Activated CD4-positive, alpha-beta T cell treated with anti-CD3 and anti-CD28 coated beads for 36 hours (primary cell): Measurements from ENCODE around the gene DUOXA1. TPM values are rescaled to one million over a fixed set of nuclear protein-coding genes. Genes with fewer than 3 reads are reported as not detected.
A peak's percentile ranks its signal among the peaks of the same experiment; 100 is the strongest.
"Not testable (repeated sequence)": the region's sequence is repeated elsewhere in the genome, so short reads cannot be mapped to it uniquely, and the experiment has no call there.

Experiments used
- ATAC-seq: fragments of 200-7000 bp; cut with Tn5 transposase; one replicate; pipeline ENCODE4 v1.10.0; 2021; ENCODE audit warnings: mild to moderate bottlenecking, moderate library complexity
- CTCF ChIA-PET: fragments of 350-600 bp; sonication (Branson Sonifier 250); formaldehyde crosslinking; loops from one replicate; lab custom pipeline; 2021; ENCODE audit warnings: antibody characterized with exemption; lab: Charles Lee
- POLR2A ChIA-PET: fragments of 350-600 bp; sonication (Branson Sonifier 250); formaldehyde crosslinking; loops from one replicate; lab custom pipeline; 2021; ENCODE audit warnings: antibody characterized with exemption, inconsistent platforms; lab: Charles Lee
- DNase-seq: peaks from one replicate; pipeline ENCODE4 v3.0.0-alpha.2; 2020
- H3K27ac Mint-ChIP-seq: one replicate; pipeline ENCODE4 v1.8.0; 2021; ENCODE audit warnings: mixed read lengths
- H3K27me3 Mint-ChIP-seq: one replicate; pipeline ENCODE4 v1.8.0; 2021; ENCODE audit warnings: mixed read lengths
- H3K36me3 Mint-ChIP-seq: one replicate; pipeline ENCODE4 v1.8.0; 2021; ENCODE audit warnings: low read depth, mixed read lengths
- H3K4me1 Mint-ChIP-seq: one replicate; pipeline ENCODE4 v1.8.0; 2021; ENCODE audit warnings: mixed read lengths
- H3K4me3 Mint-ChIP-seq: one replicate; pipeline ENCODE4 v1.8.0; 2021; ENCODE audit warnings: mild to moderate bottlenecking, moderate library complexity, mixed read lengths
- H3K9me3 Mint-ChIP-seq: one replicate; pipeline ENCODE4 v1.8.0; 2021; ENCODE audit warnings: low read depth, mixed read lengths
- intact Hi-C, 2 experiments: fragments of 100-400 bp; cut with DNase I in 1 of 2; cut with micrococcal nuclease in 1 of 2; formaldehyde crosslinking; loops; one replicate each; pipeline versions ENCODE4 v1.14.2 to v1.15.1; 2022 to 2024; cut with DNase I, micrococcal nuclease
- total RNA-seq, 2 experiments: library from RNA; stranded (reverse); gene quantifications; one replicate each; pipeline ENCODE4 v1.2.3, GENCODE V29; 2021

The DUOXA1 gene
- total RNA-seq, 2 experiments from 2014 or later = 0.19 TPM; not detected in 1

- Mint-ChIP-seq H3K4me3 (no peak overlapping the region), H3K9me3 (no peaks in the 10 kb centered on the region), H3K36me3 (no peaks in the 10 kb centered on the region), H3K4me1 (peaks cover 5% of the 10 kb centered on the region), H3K27ac (no peak overlapping the region), H3K27me3 (peaks cover 8% of the 10 kb centered on the region)
- DNase-seq (no peak), ATAC-seq (no peak)
- CTCF ChIA-PET = interaction anchor here (2.3 kb wide), 1 partner anchor 23 kb away, joined by 12 read pairs; no protein-coding TSS in a partner anchor
- intact Hi-C loops = no loop called here
- POLR2A ChIA-PET = no interaction called here
Measured at GRCh38 chr15:45140557-45141250, 11.0 kb upstream of the DUOXA1 start.

- CTCF ChIA-PET = interaction anchor here (0.7 to 2.3 kb wide), 3 partner anchors 10 to 22 kb away, joined by 3 to 12 read pairs (median 4); partner anchors contain the start of genes DUOX1 and DUOXA1
- intact Hi-C loops = no loop called here
- Mint-ChIP-seq H3K27me3 (peaks cover 10% of the 10 kb centered on the region), H3K27ac (no peak overlapping the region), H3K9me3 (no peaks in the 10 kb centered on the region), H3K4me3 (no peak overlapping the region), H3K36me3 (no peaks in the 10 kb centered on the region), H3K4me1 (peaks cover 7% of the 10 kb centered on the region)
- no peak for ATAC-seq
- POLR2A ChIA-PET = no interaction called here
- no peak for DNase-seq
Measured at GRCh38 chr15:45139770-45140169, 10.1 kb upstream of the DUOXA1 start.

- POLR2A ChIA-PET = no interaction called here
- no peaks in the 10 kb centered on the region for H3K36me3 Mint-ChIP-seq
- H3K27ac Mint-ChIP-seq = no peak overlapping the region
- no peaks in the 10 kb centered on the region for H3K9me3 Mint-ChIP-seq
- CTCF ChIA-PET = interaction anchor here (0.7 to 2.3 kb wide), 3 partner anchors 17 to 204 kb away, joined by 3 to 12 read pairs (median 6); no protein-coding TSS in a partner anchor
- peaks cover 17% of the 10 kb centered on the region for H3K27me3 Mint-ChIP-seq
- H3K4me3 Mint-ChIP-seq = no peak overlapping the region
- ATAC-seq = no peak
- peaks cover 9% of the 10 kb centered on the region for H3K4me1 Mint-ChIP-seq
- intact Hi-C loops = no loop called here
- DNase-seq = no peak
Measured at GRCh38 chr15:45138814-45139765, 9.4 kb upstream of the DUOXA1 start.

- H3K9me3 Mint-ChIP-seq = no peaks in the 10 kb centered on the region
- H3K36me3 Mint-ChIP-seq = no peaks in the 10 kb centered on the region
- H3K4me1 Mint-ChIP-seq = peaks cover 9% of the 10 kb centered on the region
- CTCF ChIA-PET = interaction anchor here (0.9 to 1.6 kb wide), 3 partner anchors 20 to 205 kb away, joined by 3 to 7 read pairs (median 3); no protein-coding TSS in a partner anchor
- ATAC-seq (no peak), DNase-seq (no peak)
- peaks cover 28% of the 10 kb centered on the region for H3K27me3 Mint-ChIP-seq
- no peak overlapping the region for H3K4me3 Mint-ChIP-seq
- no peak overlapping the region for H3K27ac Mint-ChIP-seq
- intact Hi-C loops = loop anchor here in 1 of 2 experiments (2.0 kb wide), 1 partner anchor 19 kb away; no protein-coding TSS in a partner anchor
- POLR2A ChIA-PET = interaction anchor here (0.6 kb wide), 1 partner anchor 47 kb away, joined by 3 read pairs; no protein-coding TSS in a partner anchor
Measured at GRCh38 chr15:45137703-45138102, 8.0 kb upstream of the DUOXA1 start.

- ATAC-seq (no peak), DNase-seq (peak; percentile 43)
- Mint-ChIP-seq H3K36me3 (no peaks in the 10 kb centered on the region), H3K9me3 (no peaks in the 10 kb centered on the region), H3K27ac (no peak overlapping the region), H3K27me3 (peaks cover 29% of the 10 kb centered on the region), H3K4me3 (peak overlapping the region; percentile 5), H3K4me1 (peaks cover 9% of the 10 kb centered on the region)
- CTCF ChIA-PET = interaction anchor here (0.6 kb wide), 1 partner anchor 72 kb away, joined by 3 read pairs; no protein-coding TSS in a partner anchor
- POLR2A ChIA-PET = no interaction called here
- intact Hi-C loops = loop anchor here in 1 of 2 experiments (2.0 kb wide), 1 partner anchor 18 kb away; no protein-coding TSS in a partner anchor
Measured at GRCh38 chr15:45136378-45136764, 6.7 kb upstream of the DUOXA1 start.

- H3K27ac Mint-ChIP-seq, H3K36me3 Mint-ChIP-seq, H3K9me3 Mint-ChIP-seq, ATAC-seq, DNase-seq, POLR2A ChIA-PET, H3K4me1 Mint-ChIP-seq: not testable (repeated sequence)
- Mint-ChIP-seq H3K27me3 (peaks cover 29% of the 10 kb centered on the region), H3K4me3 (peak overlapping the region; percentile 5)
- intact Hi-C loops = loop anchor here in 1 of 2 experiments (2.0 kb wide), 1 partner anchor 17 kb away; no protein-coding TSS in a partner anchor
- CTCF ChIA-PET = interaction anchor here (0.6 to 1.1 kb wide), 3 partner anchors 12 to 72 kb away, joined by 3 to 6 read pairs (median 6); no protein-coding TSS in a partner anchor
Measured at GRCh38 chr15:45135705-45136377, 6.2 kb upstream of the DUOXA1 start.

- ChIA-PET POLR2A (no interaction called here), CTCF (interaction anchor here (0.6 to 4.9 kb wide), 5 partner anchors 11 to 707 kb away, joined by 3 to 29 read pairs (median 6); no protein-coding TSS in a partner anchor)
- DNase-seq = peak; percentile 54
- Mint-ChIP-seq H3K4me1 (peaks cover 9% of the 10 kb centered on the region), H3K27me3 (peaks cover 35% of the 10 kb centered on the region), H3K27ac (no peak overlapping the region), H3K9me3 (no peaks in the 10 kb centered on the region), H3K4me3 (peak overlapping the region; percentile 35), H3K36me3 (no peaks in the 10 kb centered on the region)
- peak; percentile 57 for ATAC-seq
- intact Hi-C loops = no loop called here
Measured at GRCh38 chr15:45134682-45135604, 5.3 kb upstream of the DUOXA1 start.

- intact Hi-C loops = no loop called here
- H3K9me3 Mint-ChIP-seq = no peaks in the 10 kb centered on the region
- POLR2A ChIA-PET = no interaction called here
- no peaks in the 10 kb centered on the region for H3K36me3 Mint-ChIP-seq
- ATAC-seq (no peak), DNase-seq (no peak)
- no peak overlapping the region for H3K27ac Mint-ChIP-seq
- H3K4me1 Mint-ChIP-seq = peaks cover 9% of the 10 kb centered on the region
- peaks cover 36% of the 10 kb centered on the region for H3K27me3 Mint-ChIP-seq
- no peak overlapping the region for H3K4me3 Mint-ChIP-seq
- CTCF ChIA-PET = interaction anchor here (0.7 to 4.9 kb wide), 3 partner anchors 10 to 247 kb away, joined by 3 to 29 read pairs (median 4); no protein-coding TSS in a partner anchor
Measured at GRCh38 chr15:45134046-45134445, 4.4 kb upstream of the DUOXA1 start.

- Mint-ChIP-seq H3K4me1 (peaks cover 9% of the 10 kb centered on the region), H3K9me3 (no peaks in the 10 kb centered on the region), H3K4me3 (no peak overlapping the region), H3K27me3 (peaks cover 41% of the 10 kb centered on the region), H3K27ac (no peak overlapping the region), H3K36me3 (no peaks in the 10 kb centered on the region)
- intact Hi-C loops = no loop called here
- DNase-seq (no peak), ATAC-seq (no peak)
- CTCF ChIA-PET = interaction anchor here (0.6 to 4.9 kb wide), 4 partner anchors 8 to 66 kb away, joined by 3 to 29 read pairs (median 4); no protein-coding TSS in a partner anchor
- POLR2A ChIA-PET = interaction anchor here (0.6 kb wide), 1 partner anchor 156 kb away, joined by 4 read pairs; no protein-coding TSS in a partner anchor
Measured at GRCh38 chr15:45133561-45133920, 3.9 kb upstream of the DUOXA1 start.
